ENCODE results near the gene CHERP.
"Not testable (repeated sequence)": the region's sequence is repeated elsewhere in the genome, so short reads cannot be mapped to it uniquely, and the experiment has no call there.

Gene CHERP

GRCh38 chr19:16476401-16476800, 65.8 kb downstream of the CHERP start:
- no peak for DNase-seq (ENCODE audit: low spot score)

- no peak for DNase-seq (ENCODE audit: low spot score)
Measured at GRCh38 chr19:16473875-16474392, 68.3 kb downstream of the CHERP start.

- no peak for DNase-seq (ENCODE audit: low spot score)
Measured at GRCh38 chr19:16472992-16473391, 69.2 kb downstream of the CHERP start.

- DNase-seq (ENCODE audit: low spot score) = not testable (repeated sequence)
Measured at GRCh38 chr19:16472559-16472899, 69.7 kb downstream of the CHERP start.

- DNase-seq (ENCODE audit: low spot score) = peak; percentile 11
Measured at GRCh38 chr19:16470911-16471811, 71.1 kb downstream of the CHERP start.

- DNase-seq (ENCODE audit: low spot score) = no peak
Measured at GRCh38 chr19:16470541-16470910, 71.7 kb downstream of the CHERP start.

All from CD4-positive, alpha-beta T cell treated with Interleukin-6 at 100 ng/mL for 8 hours (primary cell).